Endothelial cell of umbilical vein (primary cell): ENCODE results near the gene PHKA2. TPM values are rescaled to one million over a fixed set of nuclear protein-coding genes. Genes with fewer than 3 reads are reported as not detected.

Source experiments
- BruUV-seq: library from RNA; stranded (reverse); fragments of 400-500 nt; replicated peaks from 2 replicates; lab custom pipeline; 2021; lab: Mats Ljungman, UMichigan
- CTCF ChIA-PET: fragments of 300-600, 350-600 bp; sonication (Branson Sonifier 250); formaldehyde crosslinking; loops from one replicate; lab custom pipeline; 2021; ENCODE audit warnings: antibody characterized with exemption, inconsistent platforms; lab: Charles Lee
- POLR2A ChIA-PET: fragments of 300-600, 350-600 bp; sonication (Branson Sonifier 250); formaldehyde crosslinking; loops from one replicate; lab custom pipeline; 2021; ENCODE audit warnings: antibody characterized with exemption, inconsistent platforms; lab: Charles Lee
- DNase-seq: peaks from one replicate; pipeline ENCODE4 v3.0.0-alpha.2; 2011; ENCODE audit warnings: low read depth, low spot score
- FAIRE-seq: peaks from 2 replicates; lab custom pipeline; 2011; peaks lifted over from hg19 to GRCh38; lab: Jason Lieb, UNC
- H2AFZ ChIP-seq: 2 replicates; pipeline ENCODE4 v1.6.0; 2012; ENCODE audit warnings: low read depth, low read length, control low read depth, inconsistent platforms
- H3K27ac ChIP-seq: 2 replicates; pipeline ENCODE4 v1.5.1; 2011; ENCODE audit warnings: low read depth, mild to moderate bottlenecking, control low read depth, low read length, moderate library complexity; ENCODE audit not compliant: insufficient read depth
- H3K27me3 ChIP-seq, 2 experiments: 2 replicates each; pipeline versions ENCODE4 v1.6.0 to v1.6.1; 2011; ENCODE audit warnings: low read length in 2 of 2, mixed read lengths in 1 of 2; ENCODE audit not compliant: control insufficient read depth in 2 of 2, insufficient read depth in 2 of 2
- H3K36me3 ChIP-seq, 2 experiments: 2 replicates in 1 of 2; 3 replicates in 1 of 2; pipeline ENCODE4 v1.5.1; 2011; ENCODE audit warnings: low read length in 2 of 2, mild to moderate bottlenecking in 1 of 2, moderate library complexity in 1 of 2; ENCODE audit not compliant: control insufficient read depth in 2 of 2, insufficient read depth in 2 of 2; ENCODE audit errors: extremely low read depth in 1 of 2
- H3K4me1 ChIP-seq: 3 replicates; pipeline ENCODE4 v1.5.1; 2011; ENCODE audit warnings: mild to moderate bottlenecking, low read length; ENCODE audit not compliant: control insufficient read depth, insufficient read depth; ENCODE audit errors: extremely low read depth
- H3K4me2 ChIP-seq: 2 replicates; pipeline ENCODE4 v1.6.1; 2011; ENCODE audit warnings: low read length, control low read depth, mixed read lengths; ENCODE audit not compliant: insufficient read depth
- H3K4me3 ChIP-seq, 3 experiments: fragments of 200-600 bp in 1 of 3; sonication (generic), shearing (Covaris generic) in 1 of 3; replicated peaks in 1 of 3; 2 replicates each; pipeline ENCODE4 v1.5.1; 2011 to 2016; ENCODE audit warnings: control low read depth in 3 of 3, low read length in 3 of 3, mild to moderate bottlenecking in 2 of 3, inconsistent platforms in 1 of 3, low read depth in 1 of 3, moderate library complexity in 1 of 3; ENCODE audit not compliant: insufficient read depth in 1 of 3
- H3K79me2 ChIP-seq: 2 replicates; pipeline ENCODE4 v1.6.0; 2012; ENCODE audit warnings: low read length, inconsistent platforms; ENCODE audit not compliant: control insufficient read depth, insufficient read depth
- H3K9ac ChIP-seq: replicated peaks from 2 replicates; pipeline ENCODE3; 2011; ENCODE audit warnings: low read length, control low read depth; ENCODE audit not compliant: insufficient read depth; ENCODE audit errors: extremely low read depth
- H3K9me1 ChIP-seq: replicated peaks from 3 replicates; pipeline ENCODE4 v1.6.0; 2011; ENCODE audit warnings: mild to moderate bottlenecking, low read length; ENCODE audit not compliant: control insufficient read depth, insufficient read depth; ENCODE audit errors: extremely low read depth
- H3K9me3 ChIP-seq: replicated peaks from 2 replicates; pipeline ENCODE4 v1.5.1; 2012; ENCODE audit warnings: low read length, inconsistent platforms; ENCODE audit not compliant: control insufficient read depth, insufficient read depth
- H4K20me1 ChIP-seq: replicated peaks from 2 replicates; pipeline ENCODE3; 2011; ENCODE audit warnings: mild to moderate bottlenecking, low read length; ENCODE audit not compliant: control insufficient read depth, insufficient read depth; ENCODE audit errors: extremely low read depth
- EZH2 ChIP-seq: IDR thresholded peaks from 2 replicates; pipeline ENCODE4 v1.6.1; 2012; ENCODE audit warnings: borderline replicate concordance, low read depth, mild to moderate bottlenecking, moderate library complexity, low read length, inconsistent platforms; ENCODE audit not compliant: severe bottlenecking
- FOS ChIP-seq: IDR thresholded peaks from 2 replicates; pipeline ENCODE4 v1.6.1; 2011; ENCODE audit warnings: mild to moderate bottlenecking, low read length, moderate library complexity, borderline replicate concordance; ENCODE audit not compliant: insufficient read depth
- GATA2 ChIP-seq: IDR thresholded peaks from 2 replicates; pipeline ENCODE4 v1.7.0; 2011; ENCODE audit warnings: low read depth, mild to moderate bottlenecking, moderate library complexity, mixed read lengths, low read length; ENCODE audit not compliant: insufficient read length, insufficient read depth
- JUN ChIP-seq: IDR thresholded peaks from 2 replicates; pipeline ENCODE4 v1.6.1; 2011; ENCODE audit warnings: borderline replicate concordance, low read depth; ENCODE audit not compliant: insufficient read length, insufficient read depth
- MYC ChIP-seq: IDR thresholded peaks from one replicate; pipeline ENCODE4 v1.6.1; 2011; ENCODE audit warnings: mild to moderate bottlenecking, low read depth, low read length
- POLR2A ChIP-seq: IDR thresholded peaks from 2 replicates; pipeline ENCODE4 v1.6.1; 2012; ENCODE audit warnings: low read depth, mild to moderate bottlenecking, control low read depth, low read length
- POLR2AphosphoS5 ChIP-seq: IDR thresholded peaks from 2 replicates; pipeline ENCODE4 v1.6.1; 2012; ENCODE audit warnings: low read depth, mild to moderate bottlenecking, control low read depth, low read length, moderate library complexity; ENCODE audit not compliant: insufficient read depth
- dilution Hi-C: fragments of 300-500 bp; cut with MboI; formaldehyde crosslinking; loops from one replicate; pipeline ENCODE4 v1.15.0; 2019; ENCODE audit warnings: low sequenced_read_pairs; ENCODE audit not compliant: extremely low pct_ligation_motif_present
- intact Hi-C: fragments of 100-400 bp; cut with micrococcal nuclease; formaldehyde crosslinking; loops from one replicate; pipeline ENCODE4 v1.10.0; 2022
- polyA plus RNA-seq, 4 experiments: library from polyadenylated mRNA; depleted of rRNA in 3 of 4; stranded (reverse) in 3 of 4; unstranded in 1 of 4; fragments of >200 nt; gene quantifications; 2 replicates each; pipeline versions ENCODE4 v1.2.1 to v1.2.3, GENCODE V29; 2011 to 2012; ENCODE audit warnings: missing spikeins in 1 of 4
- total RNA-seq: library from RNA; stranded (reverse); gene quantifications from 2 replicates; pipeline ENCODE4 v1.2.3, GENCODE V29; 2021
- TF ChIP-seq, protein P1 (sequence below), 2 donors: IDR thresholded peaks; 1 replicate in 1 of 2; 2 replicates in 1 of 2; pipeline ENCODE4 v1.5.1; 2011; ENCODE audit warnings: low read length in 2 of 2, mild to moderate bottlenecking in 2 of 2, moderate library complexity in 2 of 2, control low read depth in 1 of 2, inconsistent platforms in 1 of 2, low read depth in 1 of 2; ENCODE audit not compliant: insufficient read depth in 1 of 2; ENCODE audit errors: extremely low read depth in 1 of 2
- TF ChIP-seq, protein P2 (sequence below): IDR thresholded peaks from 2 replicates; pipeline ENCODE4 v1.6.1; 2011; ENCODE audit not compliant: insufficient read depth, insufficient read length

Gene PHKA2
- total and polyA plus RNA-seq, 2 donors (not counting 3 experiments of a cell fraction or from before 2014, with no cell fraction given): 16.7 to 17.1 TPM

GRCh38 chrX:18888281-18888680 is 95.6 kb downstream of the PHKA2 start:
- Histone ChIP-seq H4K20me1 (no peaks in the 10 kb centered on the region), H3K27ac (no peak overlapping the region), H3K9ac (no peak overlapping the region), H3K9me1 (no peaks in the 10 kb centered on the region), H3K36me3 (no peaks in the 10 kb centered on the region), H3K9me3 (no peaks in the 10 kb centered on the region), H3K27me3 (no peaks in the 10 kb centered on the region), H3K4me2 (no peak overlapping the region), H3K4me3 (no peak overlapping the region), H3K4me1 (peaks cover 12% of the 10 kb centered on the region), H3K79me2 (no peaks in the 10 kb centered on the region), H2AFZ (no peak overlapping the region)
- FAIRE-seq: no peak
- POLR2A ChIA-PET: no interaction called here
- no TSS peak for BruUV-seq
- TF ChIP-seq POLR2A (no peak), GATA2 (no peak), FOS (no peak), JUN (no peak), POLR2AphosphoS5 (no peak), EZH2 (no peak), MYC (no peak)
- TF ChIP-seq, protein P1, sequence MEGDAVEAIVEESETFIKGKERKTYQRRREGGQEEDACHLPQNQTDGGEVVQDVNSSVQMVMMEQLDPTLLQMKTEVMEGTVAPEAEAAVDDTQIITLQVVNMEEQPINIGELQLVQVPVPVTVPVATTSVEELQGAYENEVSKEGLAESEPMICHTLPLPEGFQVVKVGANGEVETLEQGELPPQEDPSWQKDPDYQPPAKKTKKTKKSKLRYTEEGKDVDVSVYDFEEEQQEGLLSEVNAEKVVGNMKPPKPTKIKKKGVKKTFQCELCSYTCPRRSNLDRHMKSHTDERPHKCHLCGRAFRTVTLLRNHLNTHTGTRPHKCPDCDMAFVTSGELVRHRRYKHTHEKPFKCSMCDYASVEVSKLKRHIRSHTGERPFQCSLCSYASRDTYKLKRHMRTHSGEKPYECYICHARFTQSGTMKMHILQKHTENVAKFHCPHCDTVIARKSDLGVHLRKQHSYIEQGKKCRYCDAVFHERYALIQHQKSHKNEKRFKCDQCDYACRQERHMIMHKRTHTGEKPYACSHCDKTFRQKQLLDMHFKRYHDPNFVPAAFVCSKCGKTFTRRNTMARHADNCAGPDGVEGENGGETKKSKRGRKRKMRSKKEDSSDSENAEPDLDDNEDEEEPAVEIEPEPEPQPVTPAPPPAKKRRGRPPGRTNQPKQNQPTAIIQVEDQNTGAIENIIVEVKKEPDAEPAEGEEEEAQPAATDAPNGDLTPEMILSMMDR (IDR thresholded peaks at IDR 0.05; ENCODE audit: extremely low read depth in 1 of 2, insufficient read depth in 1 of 2, low read depth in 1 of 2, low read length in 2 of 2): no peak
- TF ChIP-seq, protein P2, sequence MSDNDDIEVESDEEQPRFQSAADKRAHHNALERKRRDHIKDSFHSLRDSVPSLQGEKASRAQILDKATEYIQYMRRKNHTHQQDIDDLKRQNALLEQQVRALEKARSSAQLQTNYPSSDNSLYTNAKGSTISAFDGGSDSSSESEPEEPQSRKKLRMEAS: no peak
- intact Hi-C loops: loop anchor here (5.0 kb wide), 3 partner anchors 94 to 476 kb away; partner anchors contain the start of gene PHKA2
- DNase-seq: no peak
- dilution Hi-C loops: no loop called here
- CTCF ChIA-PET: no interaction called here
